ENCODE data around the gene ERC1. TPM values are rescaled to one million over a fixed set of nuclear protein-coding genes. Genes with fewer than 3 reads are reported as not detected.

The ERC1 gene
- total RNA-seq, 2 experiments from 2014 or later, result 21.7 to 27.0 TPM

GRCh38 chr12:1398673-1399072, 407.6 kb downstream of the ERC1 start:
- no peaks in the 10 kb centered on the region for H3K27me3 Mint-ChIP-seq
- H3K4me1 Mint-ChIP-seq (ENCODE audit: low read depth), result no peaks in the 10 kb centered on the region
- H3K36me3 Mint-ChIP-seq (ENCODE audit: low read depth), result no peaks in the 10 kb centered on the region
- H3K4me3 Mint-ChIP-seq, result no peak overlapping the region
- no peak for TF ChIP-seq CTCF (IDR thresholded peaks at IDR 0.05)
- H3K9me3 Mint-ChIP-seq, result no peaks in the 10 kb centered on the region
- no peak for ATAC-seq
- CTCF ChIA-PET, result no interaction called here
- H3K27ac Mint-ChIP-seq, result no peak overlapping the region
- intact Hi-C loops (cut with micrococcal nuclease), result no loop called here
- POLR2A ChIA-PET, result no interaction called here
- no peak for DNase-seq

DNA sequence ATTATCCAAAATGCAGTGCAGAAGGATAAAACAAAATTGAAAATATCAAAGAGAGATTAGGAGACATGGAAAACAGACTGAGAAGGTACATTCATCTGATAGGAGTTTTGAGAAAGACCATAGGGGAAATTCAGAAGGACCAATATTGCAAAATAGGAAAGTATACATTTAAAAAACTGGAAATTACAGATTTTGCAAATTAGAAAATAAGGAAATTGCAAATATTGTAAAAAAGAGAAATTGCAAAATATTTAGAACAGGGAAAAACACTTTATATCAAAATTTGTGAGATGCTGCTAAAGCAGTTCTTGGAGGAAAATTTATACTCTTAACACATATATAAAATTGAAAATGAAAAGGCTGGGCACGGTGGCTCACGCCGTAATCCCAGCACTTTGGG, 410.9 kb downstream of the ERC1 start:
- Mint-ChIP-seq H3K4me3 (no peak overlapping the region), H3K27me3 (no peaks in the 10 kb centered on the region), H3K27ac (no peak overlapping the region), H3K4me1 (ENCODE audit: low read depth) (no peaks in the 10 kb centered on the region), H3K9me3 (no peaks in the 10 kb centered on the region), H3K36me3 (ENCODE audit: low read depth) (no peaks in the 10 kb centered on the region)
- ChIA-PET CTCF (no interaction called here), POLR2A (no interaction called here)
- ATAC-seq, result no peak
- intact Hi-C loops (cut with micrococcal nuclease), result no loop called here
- TF ChIP-seq CTCF (IDR thresholded peaks at IDR 0.05), result no peak
- no peak for DNase-seq

- TF ChIP-seq CTCF (IDR thresholded peaks at IDR 0.05), result no peak
- no peak for ATAC-seq
- Mint-ChIP-seq H3K36me3 (ENCODE audit: low read depth) (no peaks in the 10 kb centered on the region), H3K4me3 (no peak overlapping the region), H3K27me3 (no peaks in the 10 kb centered on the region), H3K9me3 (no peaks in the 10 kb centered on the region), H3K27ac (no peak overlapping the region), H3K4me1 (ENCODE audit: low read depth) (no peaks in the 10 kb centered on the region)
- DNase-seq, result no peak
- ChIA-PET CTCF (no interaction called here), POLR2A (no interaction called here)
- intact Hi-C loops (cut with micrococcal nuclease), result no loop called here
Observed at GRCh38 chr12:1403417-1403816, 412.4 kb downstream of the ERC1 start.

DNA sequence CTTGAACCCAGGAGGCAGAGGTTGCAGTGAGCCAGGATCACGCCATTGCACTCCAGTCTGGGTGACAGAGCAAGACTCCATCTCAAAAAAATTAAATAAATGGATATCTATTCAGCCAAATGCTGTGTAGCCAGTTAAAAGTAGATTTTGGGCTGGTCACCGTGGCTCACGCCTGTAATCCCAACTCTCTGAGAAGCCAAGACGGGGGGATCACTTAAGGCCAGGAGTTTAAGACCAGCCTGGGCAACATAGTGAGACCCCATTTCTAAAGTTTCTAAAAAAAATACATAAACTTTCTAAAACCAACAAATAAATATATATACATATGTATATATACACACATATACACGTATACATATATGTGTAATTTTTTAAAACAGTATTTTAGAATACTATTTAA, 414.6 kb downstream of the ERC1 start:
- no peak for DNase-seq
- ChIA-PET CTCF (no interaction called here), POLR2A (no interaction called here)
- TF ChIP-seq CTCF (IDR thresholded peaks at IDR 0.05), result no peak
- Mint-ChIP-seq H3K27ac (no peak overlapping the region), H3K36me3 (ENCODE audit: low read depth) (peaks cover 11% of the 10 kb centered on the region), H3K27me3 (no peaks in the 10 kb centered on the region), H3K4me1 (ENCODE audit: low read depth) (no peaks in the 10 kb centered on the region), H3K9me3 (no peaks in the 10 kb centered on the region), H3K4me3 (no peak overlapping the region)
- ATAC-seq, result no peak
- intact Hi-C loops (cut with micrococcal nuclease), result no loop called here

DNA sequence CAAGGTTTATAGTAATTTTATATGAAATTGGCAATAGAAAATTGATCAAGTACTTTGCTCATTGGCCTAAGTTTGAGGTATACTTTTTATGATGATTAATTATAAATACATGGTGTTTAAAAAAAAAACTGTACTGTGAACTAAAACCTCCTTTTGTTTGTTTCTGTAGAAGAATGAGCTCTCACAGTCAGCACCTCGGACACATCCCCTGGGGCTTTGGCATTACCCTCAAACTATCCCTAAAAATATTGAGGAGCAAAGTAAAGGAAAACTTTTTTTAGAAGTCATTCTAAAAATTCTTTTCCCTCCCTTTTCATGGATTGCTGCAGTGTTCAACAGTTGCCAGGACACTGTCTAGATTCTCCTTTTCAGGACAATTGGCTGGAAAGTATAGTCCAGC, 419.8 kb downstream of the ERC1 start:
- intact Hi-C loops (cut with micrococcal nuclease), result no loop called here
- no peak for TF ChIP-seq CTCF (IDR thresholded peaks at IDR 0.05)
- Mint-ChIP-seq H3K4me1 (ENCODE audit: low read depth) (no peaks in the 10 kb centered on the region), H3K27me3 (no peaks in the 10 kb centered on the region), H3K4me3 (no peak overlapping the region), H3K36me3 (ENCODE audit: low read depth) (peaks cover 16% of the 10 kb centered on the region), H3K9me3 (no peaks in the 10 kb centered on the region), H3K27ac (no peak overlapping the region)
- DNase-seq, result no peak
- CTCF ChIA-PET, result interaction anchor here (1.3 to 1.5 kb wide), 2 partner anchors 14 to 172 kb away, joined by 3 to 4 read pairs; no protein-coding TSS in a partner anchor
- POLR2A ChIA-PET, result no interaction called here
- no peak for ATAC-seq

Data from activated CD8-positive, alpha-beta T cell treated with anti-CD3 and anti-CD28 coated beads for 36 hours (primary cell).